K562 (cell line): ENCODE results near the gene IGSF10. TPM values are rescaled to one million over a fixed set of nuclear protein-coding genes. Genes with fewer than 3 reads are reported as not detected.

Experiments
- ATAC-seq: fragments of 200-7000 bp; cut with Tn5 transposase; 3 replicates; pipeline ENCODE4 v1.9.1; 2020; ENCODE audit warnings: moderate library complexity
- BruUV-seq: library from RNA; stranded (reverse); fragments of 400-500 nt; replicated peaks from 2 replicates; lab custom pipeline; 2021; lab: Mats Ljungman, UMichigan
- CTCF ChIA-PET: fragments of 300-600 bp; formaldehyde crosslinking; extraction: SDS; loops from one replicate; lab custom pipeline; 2021; ENCODE audit warnings: low intra/inter-chr PET ratio; lab: Yijun Ruan, JAX
- POLR2A ChIA-PET: fragments of 300-600, 350-650 bp; sonication (Branson Sonifier 250); formaldehyde crosslinking; extraction: SDS; loops from one replicate; lab custom pipeline; 2021; ENCODE audit warnings: antibody characterized with exemption, inconsistent platforms; lab: Yijun Ruan, JAX
- DNase-seq, 4 experiments: peaks; one replicate each; pipeline versions ENCODE4 v3.0.0 to v3.0.0-alpha.2; 2011 to 2018; ENCODE audit warnings: low spot score in 3 of 4, mixed read lengths in 3 of 4; ENCODE audit errors: extremely low read depth in 1 of 4
- FAIRE-seq: peaks from 2 replicates; lab custom pipeline; 2011; peaks lifted over from hg19 to GRCh38; lab: Jason Lieb, UNC
- H2AFZ ChIP-seq: 2 replicates; pipeline ENCODE4 v1.6.0; 2011; ENCODE audit warnings: low read depth, low read length, control low read depth, inconsistent platforms
- H3K27ac ChIP-seq: fragments of 200-600 bp; 3 replicates; pipeline ENCODE4 v1.8.0; 2011; ENCODE audit warnings: low read depth, mild to moderate bottlenecking, control low read depth, inconsistent platforms, low read length, moderate library complexity, mixed read lengths; ENCODE audit errors: extremely low read depth
- H3K27me3 ChIP-seq, 2 experiments: fragments of 300-600 bp in 1 of 2; 2 replicates in 1 of 2; 3 replicates in 1 of 2; pipeline versions ENCODE4 v1.6.0 to v1.8.0; 2011; ENCODE audit warnings: inconsistent platforms in 2 of 2, low read length in 2 of 2, mild to moderate bottlenecking in 1 of 2, mixed read lengths in 1 of 2, moderate library complexity in 1 of 2; ENCODE audit not compliant: control insufficient read depth in 2 of 2, insufficient read depth in 2 of 2
- H3K36me3 ChIP-seq: fragments of 300-600 bp; 3 replicates; pipeline ENCODE4 v1.8.0; 2011; ENCODE audit warnings: mild to moderate bottlenecking, low read length, inconsistent platforms; ENCODE audit not compliant: control insufficient read depth, insufficient read depth
- H3K4me1 ChIP-seq, 2 experiments: fragments of 200-600 bp in 1 of 2; replicated peaks in 1 of 2; 2 replicates in 1 of 2; 3 replicates in 1 of 2; pipeline versions ENCODE4 v1.5.1 to v1.8.0; 2011; ENCODE audit warnings: inconsistent platforms in 2 of 2, low read length in 2 of 2, mild to moderate bottlenecking in 1 of 2, mixed read lengths in 1 of 2, moderate library complexity in 1 of 2; ENCODE audit not compliant: control insufficient read depth in 2 of 2, insufficient read depth in 2 of 2
- H3K4me2 ChIP-seq: 2 replicates; pipeline ENCODE4 v1.6.1; 2011; ENCODE audit warnings: low read length, control low read depth, inconsistent platforms, mixed read lengths; ENCODE audit not compliant: insufficient read depth
- H3K4me3 ChIP-seq: fragments of 200-600 bp; sonication (generic), shearing (Covaris generic); 2 replicates; pipeline ENCODE4 v1.5.1; 2016; ENCODE audit warnings: control low read depth, inconsistent platforms
- H3K79me2 ChIP-seq: fragments of 200-600 bp; 3 replicates; pipeline ENCODE4 v1.8.0; 2011; ENCODE audit warnings: low read length, inconsistent platforms; ENCODE audit not compliant: control insufficient read depth, insufficient read depth
- H3K9ac ChIP-seq, 2 experiments: 2 replicates each; pipeline versions ENCODE4 v1.6.0 to v1.6.1; 2011; ENCODE audit warnings: low read depth in 2 of 2, low read length in 2 of 2, control low read depth in 1 of 2, inconsistent platforms in 1 of 2, mild to moderate bottlenecking in 1 of 2, mixed read lengths in 1 of 2; ENCODE audit not compliant: insufficient read depth in 1 of 2
- H3K9me1 ChIP-seq: one replicate; pipeline ENCODE4 v1.6.0; 2011; ENCODE audit warnings: inconsistent platforms, mild to moderate bottlenecking, low read length, moderate library complexity; ENCODE audit not compliant: control insufficient read depth, insufficient read depth
- H3K9me3 ChIP-seq: replicated peaks from 2 replicates; pipeline ENCODE4 v1.5.1; 2011; ENCODE audit warnings: low read depth, low read length, inconsistent platforms; ENCODE audit not compliant: control insufficient read depth, insufficient read depth
- H4K20me1 ChIP-seq: replicated peaks from 2 replicates; pipeline ENCODE4 v1.6.1; 2011; ENCODE audit warnings: low read length, inconsistent platforms, mixed read lengths; ENCODE audit not compliant: control insufficient read depth, insufficient read depth
- ETV1 ChIP-seq: fragments of 450-650 bp; conservative IDR thresholded peaks from 2 replicates; pipeline ENCODE4 v1.6.1; 2016; ENCODE audit warnings: missing genetic modification characterization, control low read depth, low read depth, missing compliant biosample characterization
- HOXB6 ChIP-seq: fragments of 250-450 bp; sonication (Bioruptor Pico); IDR thresholded peaks from 2 replicates; pipeline ENCODE4 v1.5.1; 2022; ENCODE audit warnings: mild to moderate bottlenecking, borderline replicate concordance
- RAD21 ChIP-seq, 2 experiments: fragments of 250-450 bp in 1 of 2; fragments of 450-650 bp in 1 of 2; sonication (Bioruptor Pico) in 1 of 2; formaldehyde crosslinking in 1 of 2; IDR thresholded peaks in 1 of 2; conservative IDR thresholded peaks in 1 of 2; 2 replicates each; pipeline versions ENCODE4 v1.4.0 to v1.8.0; 2020 to 2022; ENCODE audit warnings: mild to moderate bottlenecking in 2 of 2, moderate library complexity in 1 of 2
- WGBS: fragments of 100-300 bp; shearing (Covaris generic); methylation state at CpG from one replicate; pipeline ENCODE4 v1.1.6; 2016; ENCODE audit warnings: low coverage, mixed read lengths; ENCODE audit not compliant: insufficient coverage; ENCODE audit errors: missing lambda C conversion rate; 5-methylcytosine and 5-hydroxymethylcytosine counted together
- in situ Hi-C: fragments of 300-500 bp; cut with MboI; formaldehyde crosslinking; loops from 4 replicates; pipeline ENCODE4 v1.15.0; 2018; ENCODE audit warnings: inconsistent platforms, mixed read lengths
- intact Hi-C: fragments of 100-400 bp; cut with micrococcal nuclease; formaldehyde crosslinking; loops from 2 replicates; pipeline ENCODE4 v1.14.2; 2022
- polyA plus RNA-seq, 8 experiments: library from polyadenylated mRNA; depleted of rRNA in 4 of 8; stranded (reverse) in 5 of 8; unstranded in 3 of 8; fragments of >200 nt; fragmentation: Nextera tagmentation in 2 of 8; fragmentation: Illumina TruSeq in 1 of 8; extraction: Ambion mirVana in 2 of 8; extraction: Trizol in 1 of 8; gene quantifications; 2 replicates each; pipeline versions ENCODE4 v1.2.1 to v1.2.3, GENCODE V29; 2011 to 2014; ENCODE audit warnings: inconsistent platforms in 1 of 8, missing spikeins in 1 of 8
- total RNA-seq, 7 experiments: library from RNA; depleted of rRNA in 6 of 7; stranded (reverse); fragments of >200 nt in 6 of 7; fragmentation: Illumina TruSeq in 2 of 7; extraction: Trizol in 2 of 7; gene quantifications; 2 replicates each; pipeline versions ENCODE4 v1.2.1 to v1.2.3, GENCODE V29; 2011 to 2021; ENCODE audit warnings: low replicate concordance in 1 of 7
- TF ChIP-seq, protein P1 (sequence below), 3 experiments: IDR thresholded peaks in 2 of 3; conservative IDR thresholded peaks in 1 of 3; 2 replicates each; pipeline ENCODE4 v1.5.1; 2011 to 2012; ENCODE audit warnings: low read length in 3 of 3, mild to moderate bottlenecking in 3 of 3, control low read depth in 2 of 3, improper control_type of control experiment in 1 of 3, inconsistent platforms in 1 of 3, low read depth in 1 of 3, mixed read lengths in 1 of 3, moderate library complexity in 1 of 3; ENCODE audit not compliant: insufficient read depth in 2 of 3

The IGSF10 gene
- total and polyA plus RNA-seq, 9 of the 15 experiments (the other 6 are each of a cell fraction or from before 2014, with no cell fraction given) = 0.11 to 1.2 (median 0.40) TPM

DNA sequence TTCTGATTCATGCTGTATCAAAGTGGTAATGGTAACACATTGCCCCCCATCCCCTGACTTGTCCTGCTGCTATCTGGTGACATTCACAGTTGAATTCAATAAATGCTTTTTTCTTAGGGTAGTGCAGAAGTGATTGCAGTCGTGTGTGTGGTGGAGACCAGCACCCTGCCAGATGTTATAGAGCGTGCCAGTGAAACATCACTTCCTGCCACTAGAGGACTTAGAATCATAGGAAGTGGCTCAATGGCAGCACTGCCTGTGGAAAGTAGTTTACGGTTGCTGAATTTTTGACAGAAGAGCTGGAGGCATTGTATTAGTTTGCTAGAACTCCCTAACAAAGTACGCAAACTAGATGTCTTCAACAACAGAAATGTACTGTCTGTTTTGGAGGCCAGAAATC is 38.9 kb downstream of the IGSF10 start:
- Histone ChIP-seq H3K36me3 (no peaks in the 10 kb centered on the region), H3K9me3 (no peaks in the 10 kb centered on the region), H3K4me3 (no peak overlapping the region), H3K4me1 (no peaks in the 10 kb centered on the region; a peak in 1 of 5 replicates), H3K4me2 (peak overlapping the region; percentile 6; the same call in 1 of the 2 replicates), H4K20me1 (no peaks in the 10 kb centered on the region), H3K27ac (no peak overlapping the region), H2AFZ (peak overlapping the region; percentile 88), H3K79me2 (no peaks in the 10 kb centered on the region), H3K9me1 (no peaks in the 10 kb centered on the region), H3K9ac (no peak overlapping the region), H3K27me3 (no peaks in the 10 kb centered on the region; a peak in 1 of 5 replicates)
- 14% methylated on average over 4 of the region's 4 CpGs for WGBS
- ChIA-PET CTCF (no interaction called here), POLR2A (interaction anchor here (0.9 to 1.1 kb wide), 2 partner anchors 13 to 25 kb away, joined by 3 to 4 read pairs; no protein-coding TSS in a partner anchor)
- FAIRE-seq (no peak), DNase-seq (peak in 1 of 4 experiments; percentile 11), ATAC-seq (peak; percentile 79)
- TF ChIP-seq HOXB6 = no peak
- TF ChIP-seq, protein P1, sequence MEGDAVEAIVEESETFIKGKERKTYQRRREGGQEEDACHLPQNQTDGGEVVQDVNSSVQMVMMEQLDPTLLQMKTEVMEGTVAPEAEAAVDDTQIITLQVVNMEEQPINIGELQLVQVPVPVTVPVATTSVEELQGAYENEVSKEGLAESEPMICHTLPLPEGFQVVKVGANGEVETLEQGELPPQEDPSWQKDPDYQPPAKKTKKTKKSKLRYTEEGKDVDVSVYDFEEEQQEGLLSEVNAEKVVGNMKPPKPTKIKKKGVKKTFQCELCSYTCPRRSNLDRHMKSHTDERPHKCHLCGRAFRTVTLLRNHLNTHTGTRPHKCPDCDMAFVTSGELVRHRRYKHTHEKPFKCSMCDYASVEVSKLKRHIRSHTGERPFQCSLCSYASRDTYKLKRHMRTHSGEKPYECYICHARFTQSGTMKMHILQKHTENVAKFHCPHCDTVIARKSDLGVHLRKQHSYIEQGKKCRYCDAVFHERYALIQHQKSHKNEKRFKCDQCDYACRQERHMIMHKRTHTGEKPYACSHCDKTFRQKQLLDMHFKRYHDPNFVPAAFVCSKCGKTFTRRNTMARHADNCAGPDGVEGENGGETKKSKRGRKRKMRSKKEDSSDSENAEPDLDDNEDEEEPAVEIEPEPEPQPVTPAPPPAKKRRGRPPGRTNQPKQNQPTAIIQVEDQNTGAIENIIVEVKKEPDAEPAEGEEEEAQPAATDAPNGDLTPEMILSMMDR (IDR thresholded peaks at IDR 0.05 in 2 of 3, conservative IDR thresholded peaks at IDR 0.05 in 1 of 3; ENCODE audit: insufficient read depth in 2 of 3, low read depth in 1 of 3, low read length in 3 of 3) = peak in 2 of 3 experiments; percentile 18 to 22; a peak in 1 of 6 replicates
- peak; percentile 22; the same call in 1 of the 2 replicates for TF ChIP-seq ETV1 (tag)
- TF ChIP-seq RAD21 (CRISPR knock-in tag; conservative IDR thresholded peaks at IDR 0.05 in 1 of 2, IDR thresholded peaks at IDR 0.05 in 1 of 2) = peak in 1 of 2 experiments; percentile 2; a peak in 1 of 4 replicates
- no TSS peak for BruUV-seq
- in situ Hi-C loops = no loop called here
- intact Hi-C loops = no loop called here
